Tibial nerve (tissue), 4 donors: Measurements from ENCODE around the gene URB1.

Experiments
- EP300 ChIP-seq, 2 donors: sonication (generic); formaldehyde crosslinking; IDR thresholded peaks; one replicate each; pipeline ENCODE4 v1.6.1; 2017; ENCODE audit warnings: antibody characterized with exemption in 2 of 2, mild to moderate bottlenecking in 1 of 2
- POLR2A ChIP-seq, 2 donors: fragments of 450-650 bp; IDR thresholded peaks; one replicate each; pipeline ENCODE4 v1.6.1; 2017; ENCODE audit warnings: antibody characterized with exemption in 2 of 2, mild to moderate bottlenecking in 2 of 2, moderate library complexity in 2 of 2
- TF ChIP-seq, protein P1 (sequence below), 5 experiments: fragments of 200-600 bp in 3 of 5; fragments of 450-650 bp in 2 of 5; sonication (generic) in 3 of 5; IDR thresholded peaks; one replicate each; pipeline ENCODE4 v1.5.1; 2016 to 2019; ENCODE audit warnings: antibody characterized with exemption in 5 of 5, mild to moderate bottlenecking in 3 of 5, moderate library complexity in 2 of 5

DNA sequence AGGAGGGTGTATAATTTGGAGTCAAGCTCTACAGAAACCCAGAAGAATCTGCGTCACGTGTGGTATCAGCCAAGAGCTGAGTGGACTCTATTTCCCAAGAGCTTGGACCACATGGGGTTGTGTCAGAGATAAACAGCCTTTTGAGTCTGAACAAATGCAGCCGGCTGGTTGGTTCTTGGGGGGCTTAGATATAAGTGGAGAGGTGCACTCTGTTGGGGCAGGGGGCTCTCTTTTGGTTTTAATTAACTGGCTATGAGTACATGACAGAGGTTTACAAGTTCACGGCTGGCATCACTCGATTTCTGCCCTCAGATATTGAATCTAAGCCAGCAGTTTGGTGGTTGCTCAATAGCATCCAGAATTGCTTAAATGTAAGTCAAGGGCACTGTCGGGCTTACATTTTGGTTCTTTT, 94.7 kb downstream of the URB1 start:
- TF ChIP-seq, protein P1, sequence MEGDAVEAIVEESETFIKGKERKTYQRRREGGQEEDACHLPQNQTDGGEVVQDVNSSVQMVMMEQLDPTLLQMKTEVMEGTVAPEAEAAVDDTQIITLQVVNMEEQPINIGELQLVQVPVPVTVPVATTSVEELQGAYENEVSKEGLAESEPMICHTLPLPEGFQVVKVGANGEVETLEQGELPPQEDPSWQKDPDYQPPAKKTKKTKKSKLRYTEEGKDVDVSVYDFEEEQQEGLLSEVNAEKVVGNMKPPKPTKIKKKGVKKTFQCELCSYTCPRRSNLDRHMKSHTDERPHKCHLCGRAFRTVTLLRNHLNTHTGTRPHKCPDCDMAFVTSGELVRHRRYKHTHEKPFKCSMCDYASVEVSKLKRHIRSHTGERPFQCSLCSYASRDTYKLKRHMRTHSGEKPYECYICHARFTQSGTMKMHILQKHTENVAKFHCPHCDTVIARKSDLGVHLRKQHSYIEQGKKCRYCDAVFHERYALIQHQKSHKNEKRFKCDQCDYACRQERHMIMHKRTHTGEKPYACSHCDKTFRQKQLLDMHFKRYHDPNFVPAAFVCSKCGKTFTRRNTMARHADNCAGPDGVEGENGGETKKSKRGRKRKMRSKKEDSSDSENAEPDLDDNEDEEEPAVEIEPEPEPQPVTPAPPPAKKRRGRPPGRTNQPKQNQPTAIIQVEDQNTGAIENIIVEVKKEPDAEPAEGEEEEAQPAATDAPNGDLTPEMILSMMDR (IDR thresholded peaks at IDR 0.05), result no peak
- TF ChIP-seq EP300 (IDR thresholded peaks at IDR 0.05), result no peak
- no peak for TF ChIP-seq POLR2A (IDR thresholded peaks at IDR 0.05)
